Measurements from ENCODE around the gene MINDY4.

Gene MINDY4

DNA sequence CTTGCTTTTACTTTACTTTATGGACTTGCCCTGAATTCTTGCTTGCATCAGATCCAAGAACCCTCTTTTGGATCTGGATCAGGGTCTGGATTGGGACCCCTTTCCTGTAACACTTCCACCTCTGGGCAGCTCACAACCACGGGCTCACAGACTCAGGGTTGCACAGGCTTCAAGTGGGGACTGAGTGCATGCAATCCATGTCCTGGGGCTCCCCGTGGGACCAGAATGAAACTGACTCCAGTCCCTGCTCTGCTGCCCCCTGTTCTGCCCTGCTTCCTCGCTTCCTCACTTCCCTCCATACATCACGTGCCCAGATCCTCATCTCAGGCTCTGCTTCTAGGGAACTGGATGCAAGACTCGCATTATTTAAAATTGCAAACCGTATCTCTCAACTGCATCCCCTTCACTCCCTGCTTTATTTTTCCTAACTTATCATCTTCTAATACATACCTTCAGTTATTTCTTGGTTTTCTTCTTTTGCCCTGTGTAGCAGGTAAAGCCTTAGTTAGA is 42.6 kb upstream of the MINDY4 start:
- no peak overlapping the region for H3K27ac ChIP-seq (ENCODE audit: low read depth, low read length)
- peaks cover 12% of the 10 kb centered on the region for H3K4me1 ChIP-seq (ENCODE audit: control insufficient read depth, low read length)
- no peak for TF ChIP-seq EZH2phosphoT487 (IDR thresholded peaks at IDR 0.05; ENCODE audit: borderline replicate concordance, low read length)
- TF ChIP-seq, protein P1, sequence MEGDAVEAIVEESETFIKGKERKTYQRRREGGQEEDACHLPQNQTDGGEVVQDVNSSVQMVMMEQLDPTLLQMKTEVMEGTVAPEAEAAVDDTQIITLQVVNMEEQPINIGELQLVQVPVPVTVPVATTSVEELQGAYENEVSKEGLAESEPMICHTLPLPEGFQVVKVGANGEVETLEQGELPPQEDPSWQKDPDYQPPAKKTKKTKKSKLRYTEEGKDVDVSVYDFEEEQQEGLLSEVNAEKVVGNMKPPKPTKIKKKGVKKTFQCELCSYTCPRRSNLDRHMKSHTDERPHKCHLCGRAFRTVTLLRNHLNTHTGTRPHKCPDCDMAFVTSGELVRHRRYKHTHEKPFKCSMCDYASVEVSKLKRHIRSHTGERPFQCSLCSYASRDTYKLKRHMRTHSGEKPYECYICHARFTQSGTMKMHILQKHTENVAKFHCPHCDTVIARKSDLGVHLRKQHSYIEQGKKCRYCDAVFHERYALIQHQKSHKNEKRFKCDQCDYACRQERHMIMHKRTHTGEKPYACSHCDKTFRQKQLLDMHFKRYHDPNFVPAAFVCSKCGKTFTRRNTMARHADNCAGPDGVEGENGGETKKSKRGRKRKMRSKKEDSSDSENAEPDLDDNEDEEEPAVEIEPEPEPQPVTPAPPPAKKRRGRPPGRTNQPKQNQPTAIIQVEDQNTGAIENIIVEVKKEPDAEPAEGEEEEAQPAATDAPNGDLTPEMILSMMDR (IDR thresholded peaks at IDR 0.05; ENCODE audit: low read depth, low read length, poor library complexity, severe bottlenecking): no peak
- no peaks in the 10 kb centered on the region for H3K9me2 ChIP-seq (replicated peaks; ENCODE audit: control insufficient read depth, low read length)
- H3K79me2 ChIP-seq (ENCODE audit: control insufficient read depth, low read length): no peaks in the 10 kb centered on the region
- no peaks in the 10 kb centered on the region for H3F3A ChIP-seq (ENCODE audit: control insufficient read depth, insufficient read depth)
- H3K4me2 ChIP-seq (ENCODE audit: low read length): no peak overlapping the region
- no peaks in the 10 kb centered on the region for H4K20me1 ChIP-seq (ENCODE audit: control insufficient read depth, insufficient read depth, low read depth, low read length)
- peaks cover 35% of the 10 kb centered on the region for H3K27me3 ChIP-seq (ENCODE audit: control insufficient read depth, low read length)
- no peaks in the 10 kb centered on the region for H3K9me3 ChIP-seq (ENCODE audit: control insufficient read depth, insufficient read depth, low read length)
- H3K36me3 ChIP-seq (ENCODE audit: control insufficient read depth, low read length): no peaks in the 10 kb centered on the region
- H3K4me3 ChIP-seq (ENCODE audit: low read length): no peak overlapping the region

DNA sequence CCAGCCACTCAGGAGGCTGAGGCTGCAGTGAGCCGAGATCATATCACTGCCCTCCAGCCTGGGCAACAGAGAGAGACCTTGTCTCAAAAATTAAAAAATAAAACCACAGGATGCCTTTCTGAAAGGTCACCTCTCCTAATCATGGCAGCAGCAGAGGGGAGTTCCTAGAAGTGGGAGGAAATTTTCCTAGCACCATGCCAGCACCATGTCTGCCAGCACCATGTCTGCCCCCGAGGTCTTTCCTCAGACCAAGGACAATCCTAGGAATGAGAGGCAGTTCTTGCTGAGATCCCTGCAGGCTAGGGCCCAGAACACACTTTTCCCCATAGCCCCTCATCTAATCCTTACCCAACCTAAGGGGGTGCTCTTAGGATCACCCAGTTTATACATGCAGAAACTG is 41.6 kb upstream of the MINDY4 start:
- H3K27ac ChIP-seq (ENCODE audit: low read depth, low read length): no peak overlapping the region
- TF ChIP-seq, protein P1 (IDR thresholded peaks at IDR 0.05; ENCODE audit: low read depth, low read length, poor library complexity, severe bottlenecking): no peak
- TF ChIP-seq EZH2phosphoT487 (IDR thresholded peaks at IDR 0.05; ENCODE audit: borderline replicate concordance, low read length): no peak
- no peaks in the 10 kb centered on the region for H3K36me3 ChIP-seq (ENCODE audit: control insufficient read depth, low read length)
- no peaks in the 10 kb centered on the region for H3F3A ChIP-seq (ENCODE audit: control insufficient read depth, insufficient read depth)
- peaks cover 30% of the 10 kb centered on the region for H3K27me3 ChIP-seq (ENCODE audit: control insufficient read depth, low read length)
- no peak overlapping the region for H3K4me2 ChIP-seq (ENCODE audit: low read length)
- no peaks in the 10 kb centered on the region for H4K20me1 ChIP-seq (ENCODE audit: control insufficient read depth, insufficient read depth, low read depth, low read length)
- no peaks in the 10 kb centered on the region for H3K9me2 ChIP-seq (replicated peaks; ENCODE audit: control insufficient read depth, low read length)
- H3K9me3 ChIP-seq (ENCODE audit: control insufficient read depth, insufficient read depth, low read length): no peaks in the 10 kb centered on the region
- H3K79me2 ChIP-seq (ENCODE audit: control insufficient read depth, low read length): no peaks in the 10 kb centered on the region
- peaks cover 12% of the 10 kb centered on the region for H3K4me1 ChIP-seq (ENCODE audit: control insufficient read depth, low read length)
- H3K4me3 ChIP-seq (ENCODE audit: low read length): no peak overlapping the region

DNA sequence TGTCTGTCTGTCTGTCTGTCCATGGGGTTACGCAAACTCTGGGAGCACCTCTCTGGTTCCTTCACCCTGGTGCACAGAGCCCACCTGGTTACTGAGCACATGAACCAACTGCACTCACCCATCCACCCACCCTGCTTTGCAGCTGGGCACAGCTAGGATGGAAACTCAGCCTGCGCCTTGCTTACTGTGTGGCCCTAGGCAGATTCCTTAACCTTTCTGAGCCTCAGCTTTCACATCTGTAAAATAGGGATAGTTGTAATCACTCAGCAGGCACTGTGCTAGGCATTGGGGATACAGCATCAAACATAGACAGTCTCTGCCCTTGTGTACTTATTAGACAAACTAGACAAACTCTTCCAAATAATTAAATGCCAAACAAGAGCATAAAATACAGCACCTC is 41.1 kb upstream of the MINDY4 start:
- Histone ChIP-seq H3K9me2 (replicated peaks; ENCODE audit: control insufficient read depth, low read length) (no peaks in the 10 kb centered on the region), H3K79me2 (ENCODE audit: control insufficient read depth, low read length) (no peaks in the 10 kb centered on the region), H3K4me3 (ENCODE audit: low read length) (no peak overlapping the region), H3K4me2 (ENCODE audit: low read length) (no peak overlapping the region), H3K9me3 (ENCODE audit: control insufficient read depth, insufficient read depth, low read length) (no peaks in the 10 kb centered on the region), H3K4me1 (ENCODE audit: control insufficient read depth, low read length) (peaks cover 12% of the 10 kb centered on the region), H3K27me3 (ENCODE audit: control insufficient read depth, low read length) (peaks cover 27% of the 10 kb centered on the region), H3K36me3 (ENCODE audit: control insufficient read depth, low read length) (no peaks in the 10 kb centered on the region), H4K20me1 (ENCODE audit: control insufficient read depth, insufficient read depth, low read depth, low read length) (no peaks in the 10 kb centered on the region), H3F3A (ENCODE audit: control insufficient read depth, insufficient read depth) (no peaks in the 10 kb centered on the region), H3K27ac (ENCODE audit: low read depth, low read length) (no peak overlapping the region)
- TF ChIP-seq EZH2phosphoT487 (IDR thresholded peaks at IDR 0.05; ENCODE audit: borderline replicate concordance, low read length): no peak

DNA sequence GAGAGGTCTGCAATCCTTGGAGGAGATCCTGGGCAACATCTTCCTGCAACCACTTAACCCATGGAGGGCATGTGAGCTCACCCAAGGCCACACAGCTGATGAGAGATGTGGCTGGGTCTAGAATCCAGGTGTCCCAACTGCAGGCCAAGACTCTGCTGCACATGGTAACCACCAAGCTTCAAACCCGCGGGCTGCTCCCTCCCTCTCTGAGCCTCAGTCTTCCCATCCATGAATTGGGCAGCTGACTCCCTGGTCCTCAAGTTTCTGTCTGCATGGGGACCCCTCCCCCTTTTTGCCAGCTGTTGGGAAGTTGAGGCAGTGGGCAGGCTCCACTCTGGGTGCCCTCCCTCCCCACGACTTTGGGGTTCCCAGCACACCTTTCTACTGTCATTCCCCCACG is 40.2 kb upstream of the MINDY4 start:
- no peaks in the 10 kb centered on the region for H3K79me2 ChIP-seq (ENCODE audit: control insufficient read depth, low read length)
- TF ChIP-seq EZH2phosphoT487 (IDR thresholded peaks at IDR 0.05; ENCODE audit: borderline replicate concordance, low read length): no peak
- TF ChIP-seq, protein P1 (IDR thresholded peaks at IDR 0.05; ENCODE audit: low read depth, low read length, poor library complexity, severe bottlenecking): no peak
- H3K4me2 ChIP-seq (ENCODE audit: low read length): no peak overlapping the region
- H3K4me1 ChIP-seq (ENCODE audit: control insufficient read depth, low read length): peaks cover 12% of the 10 kb centered on the region
- H4K20me1 ChIP-seq (ENCODE audit: control insufficient read depth, insufficient read depth, low read depth, low read length): no peaks in the 10 kb centered on the region
- no peaks in the 10 kb centered on the region for H3K36me3 ChIP-seq (ENCODE audit: control insufficient read depth, low read length)
- no peaks in the 10 kb centered on the region for H3F3A ChIP-seq (ENCODE audit: control insufficient read depth, insufficient read depth)
- peaks cover 27% of the 10 kb centered on the region for H3K27me3 ChIP-seq (ENCODE audit: control insufficient read depth, low read length)
- no peak overlapping the region for H3K4me3 ChIP-seq (ENCODE audit: low read length)
- H3K9me3 ChIP-seq (ENCODE audit: control insufficient read depth, insufficient read depth, low read length): no peaks in the 10 kb centered on the region
- no peak overlapping the region for H3K27ac ChIP-seq (ENCODE audit: low read depth, low read length)
- H3K9me2 ChIP-seq (replicated peaks; ENCODE audit: control insufficient read depth, low read length): no peaks in the 10 kb centered on the region
